AML-193 (cell line): ENCODE results near the gene ORM2.
"Not testable (repeated sequence)": the region's sequence is repeated elsewhere in the genome, so short reads cannot be mapped to it uniquely, and the experiment has no call there.

Experiments
- DNase-seq, 2 experiments: peaks; one replicate each; lab custom pipeline; 2025; lab: John Stamatoyannopoulos, UW

ORM2 gene

DNA sequence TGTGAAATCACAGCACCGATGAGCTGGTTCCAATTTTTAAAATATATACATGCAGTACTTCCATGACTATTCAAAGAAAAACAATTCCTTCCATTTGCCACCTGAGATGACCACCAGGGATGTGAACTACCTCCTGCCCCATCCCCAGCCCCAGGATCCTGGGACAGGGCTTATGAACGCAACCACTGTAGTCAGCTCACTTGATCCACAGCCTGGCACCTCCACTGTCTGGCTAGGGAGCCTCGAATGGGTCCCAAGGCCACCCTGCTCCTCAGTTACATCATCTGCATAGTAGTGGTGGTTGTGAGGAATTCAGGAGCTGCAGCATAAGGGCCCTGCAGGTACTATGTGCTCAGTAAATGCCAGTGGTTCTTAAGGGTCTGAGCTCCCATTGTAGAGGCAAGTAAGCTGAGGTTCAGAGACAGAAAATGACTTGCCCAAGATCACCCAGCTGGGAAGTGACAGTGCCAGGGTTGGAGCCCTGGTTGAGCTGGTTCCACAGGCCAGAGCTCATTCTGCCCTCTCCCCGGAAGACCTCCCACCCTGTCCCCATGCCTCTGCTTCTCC lies 2.9 kb downstream of the ORM2 start:
- DNase-seq, result not testable (repeated sequence)

DNA sequence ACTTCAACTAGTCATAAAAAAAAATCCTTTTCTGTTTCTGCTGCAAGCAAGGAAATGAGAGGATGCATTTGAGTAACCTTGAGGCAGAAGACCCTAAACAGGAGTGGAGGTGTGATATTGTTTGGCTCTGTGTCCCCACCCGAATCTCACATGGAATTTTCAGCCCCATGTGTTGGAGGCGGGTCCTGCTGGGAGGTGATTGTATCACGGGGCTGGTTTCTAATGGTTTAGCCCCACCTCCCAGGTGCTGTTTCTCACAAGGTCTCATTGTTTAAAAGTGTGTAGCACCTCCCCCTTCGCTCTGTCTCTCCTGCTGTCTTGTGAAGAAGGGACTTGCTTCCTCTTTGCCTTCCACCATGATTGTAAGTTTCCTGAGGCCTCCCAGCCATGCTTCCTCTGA lies 4.0 kb downstream of the ORM2 start:
- DNase-seq, result not testable (repeated sequence)

DNA sequence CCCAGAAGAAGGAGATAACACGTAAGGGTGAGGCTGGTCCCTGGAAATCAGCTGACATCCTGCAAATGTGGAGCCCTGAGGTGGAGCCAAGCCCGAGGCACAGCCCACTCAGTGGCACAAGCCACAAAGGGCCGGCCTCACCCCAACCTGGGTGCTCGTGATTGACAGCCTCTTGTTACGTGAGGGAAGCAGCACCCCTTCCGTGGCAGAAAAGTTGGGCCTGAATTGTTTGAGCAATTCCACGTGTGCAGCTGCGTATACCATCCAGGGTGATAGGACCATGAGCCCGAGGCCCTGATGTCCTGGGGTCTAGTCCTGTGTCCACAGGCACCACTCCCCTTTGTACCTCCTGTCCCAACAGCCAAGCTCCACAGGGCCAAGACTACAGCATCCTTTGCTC lies 4.8 kb downstream of the ORM2 start:
- no peak for DNase-seq

DNA sequence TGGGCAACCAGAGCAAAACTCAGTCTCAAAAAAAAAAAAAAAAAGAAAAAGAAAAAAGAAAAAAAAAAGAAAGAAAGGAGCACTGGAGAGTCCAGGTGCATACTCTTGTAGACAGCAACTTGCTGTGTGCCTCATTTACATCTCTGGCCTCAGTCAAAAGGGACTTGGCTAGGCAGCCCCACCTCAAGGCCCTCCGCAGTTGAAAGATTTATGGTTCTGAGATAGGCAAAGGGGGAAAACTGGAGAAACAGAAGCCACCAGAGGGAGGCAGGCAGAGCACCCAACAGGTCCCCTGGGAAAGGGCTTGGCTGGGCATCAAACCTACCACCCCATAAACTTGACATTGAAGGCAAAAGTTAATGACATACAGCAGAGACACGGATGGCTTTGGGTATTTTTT lies 6.1 kb downstream of the ORM2 start:
- DNase-seq, result no peak

DNA sequence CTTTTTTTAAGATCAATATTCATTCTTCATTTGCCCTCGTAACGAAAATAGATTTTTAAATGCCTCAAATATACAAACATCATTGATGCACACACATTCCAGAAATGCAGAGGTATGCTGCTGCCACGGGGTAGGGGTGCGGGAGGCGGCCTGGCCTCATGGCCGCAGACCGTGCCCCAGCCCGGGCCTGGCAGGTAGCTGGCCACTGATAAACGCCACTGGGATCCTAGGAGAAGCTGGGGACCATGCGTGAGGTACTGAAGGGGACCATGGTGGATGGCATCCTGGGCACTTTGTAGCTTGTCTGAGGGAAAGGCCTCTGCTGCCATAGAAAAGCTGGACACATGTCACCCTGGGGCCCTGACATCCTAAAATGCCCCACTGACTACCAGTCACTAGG lies 6.5 kb downstream of the ORM2 start:
- DNase-seq, result no peak

DNA sequence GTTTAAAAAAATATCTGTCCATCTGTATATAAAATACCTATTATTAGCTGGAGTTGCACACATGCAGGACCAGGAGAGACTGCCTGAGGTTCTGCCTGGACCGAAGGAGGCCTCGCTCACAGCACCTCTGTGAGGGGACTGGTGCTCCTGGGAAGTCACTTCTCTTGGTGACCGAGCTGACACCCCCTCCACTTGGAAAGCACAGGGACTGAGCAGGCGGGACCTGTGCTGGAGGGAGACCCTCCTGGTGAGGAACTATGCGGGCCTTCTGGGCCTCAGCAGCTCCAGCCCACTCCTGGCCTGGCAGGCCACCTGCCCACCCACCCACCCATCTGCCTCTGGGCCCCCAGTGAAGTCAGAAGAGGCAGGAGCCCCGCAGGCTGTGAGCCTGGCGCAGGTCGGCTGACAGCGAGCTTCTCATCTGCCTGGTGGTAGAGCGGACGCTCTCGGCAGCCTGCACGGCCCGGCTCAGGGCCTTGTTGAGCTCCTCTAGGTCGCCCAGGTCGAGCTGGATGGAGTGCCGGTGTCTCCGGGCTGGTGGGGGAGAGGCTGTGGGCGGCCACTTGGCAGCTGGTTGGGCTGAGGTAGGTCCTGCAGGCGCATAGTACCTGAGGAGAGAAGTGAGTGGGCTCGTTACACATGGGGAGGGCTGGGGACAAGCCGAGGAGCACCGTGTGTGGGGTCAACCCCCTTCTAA lies 7.2 kb downstream of the ORM2 start:
- DNase-seq, result no peak

DNA sequence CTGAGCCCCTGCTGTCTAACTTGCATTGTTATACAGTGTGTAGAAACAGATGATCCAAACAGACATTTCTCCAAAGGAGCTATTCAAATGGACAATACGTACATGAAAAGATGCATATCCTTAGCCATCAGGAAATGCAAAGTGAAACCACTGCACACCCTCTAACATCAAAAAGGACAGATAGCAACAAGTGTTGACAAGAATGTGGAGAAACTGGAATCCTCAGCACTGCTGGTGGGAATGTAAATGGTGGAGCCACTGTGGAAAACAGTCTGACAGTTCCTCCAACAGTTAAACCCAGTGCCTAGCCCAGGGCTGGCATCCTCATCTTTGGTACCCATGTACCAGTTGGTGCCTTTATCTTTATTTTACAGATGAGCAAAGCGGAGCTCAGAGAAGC lies 8.5 kb downstream of the ORM2 start:
- no peak for DNase-seq

DNA sequence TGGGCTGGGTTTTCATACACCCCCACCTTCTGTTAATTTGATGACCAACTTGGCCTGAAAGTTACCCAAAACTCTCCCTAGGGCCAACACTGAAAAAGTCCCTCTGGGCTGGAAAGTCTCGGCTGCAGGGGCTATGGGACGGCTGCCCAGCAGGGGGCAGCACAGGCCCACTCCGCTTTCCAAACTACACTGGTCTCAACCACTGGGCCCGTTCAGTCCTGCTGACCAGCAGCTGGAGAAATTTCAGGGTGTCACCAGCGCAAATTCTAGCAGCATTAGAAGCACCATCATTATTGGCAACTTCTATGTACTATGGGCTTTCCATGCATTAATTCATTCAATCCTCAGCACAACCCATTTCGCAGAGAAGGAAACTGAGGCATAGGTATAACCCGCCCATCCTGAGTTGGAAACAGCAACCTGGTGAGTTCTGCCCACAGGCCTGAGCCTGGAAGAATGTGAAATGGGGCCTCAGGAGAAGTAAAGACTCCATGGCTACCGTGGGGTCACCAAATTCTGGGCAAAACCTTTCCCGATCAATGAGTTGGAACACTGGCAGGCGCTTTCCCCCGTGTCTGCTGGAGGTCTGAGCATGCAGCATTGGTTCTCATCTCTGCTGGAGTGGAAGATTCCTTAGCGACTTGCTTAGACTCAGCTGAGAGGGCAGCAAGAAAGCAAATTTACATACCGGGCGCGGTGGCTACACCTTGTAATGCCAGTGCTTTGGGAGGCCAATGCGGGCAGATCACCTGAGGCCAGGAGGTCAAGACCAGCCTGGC lies 9.7 kb downstream of the ORM2 start:
- peak; percentile 32 to 35 for DNase-seq

DNA sequence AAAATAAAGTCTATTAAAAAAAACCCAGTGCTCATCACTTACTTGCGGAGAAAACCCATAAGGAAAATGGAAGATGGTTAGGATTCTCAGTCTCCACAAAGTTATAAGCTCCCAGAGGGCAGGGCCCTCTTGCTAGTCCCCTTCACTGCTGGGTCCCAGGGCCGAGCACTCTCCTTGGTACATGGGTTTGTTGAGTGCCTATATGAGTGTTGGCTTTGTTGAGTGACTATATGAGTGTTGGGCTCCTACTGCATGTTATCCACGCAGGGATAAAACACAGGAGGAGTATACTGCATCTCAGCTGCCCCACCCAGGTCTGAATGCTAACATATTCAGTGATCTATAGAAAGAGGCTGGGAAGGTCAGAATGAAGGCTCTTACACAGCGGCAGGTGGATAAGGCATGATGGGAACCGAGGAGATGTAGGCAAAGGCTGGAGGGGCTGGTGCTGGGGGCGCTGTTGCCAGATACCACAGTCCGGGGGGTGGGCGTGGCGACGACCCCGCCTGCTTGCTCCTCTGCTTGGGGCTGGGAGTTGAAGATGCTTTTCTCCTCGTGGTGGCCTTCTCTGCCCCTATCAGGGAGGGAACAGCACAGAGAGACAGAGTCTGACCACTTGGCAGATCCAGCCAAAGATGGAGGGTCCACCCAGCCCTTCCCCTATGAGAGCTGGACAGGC lies 11.6 kb downstream of the ORM2 start:
- no peak for DNase-seq

DNA sequence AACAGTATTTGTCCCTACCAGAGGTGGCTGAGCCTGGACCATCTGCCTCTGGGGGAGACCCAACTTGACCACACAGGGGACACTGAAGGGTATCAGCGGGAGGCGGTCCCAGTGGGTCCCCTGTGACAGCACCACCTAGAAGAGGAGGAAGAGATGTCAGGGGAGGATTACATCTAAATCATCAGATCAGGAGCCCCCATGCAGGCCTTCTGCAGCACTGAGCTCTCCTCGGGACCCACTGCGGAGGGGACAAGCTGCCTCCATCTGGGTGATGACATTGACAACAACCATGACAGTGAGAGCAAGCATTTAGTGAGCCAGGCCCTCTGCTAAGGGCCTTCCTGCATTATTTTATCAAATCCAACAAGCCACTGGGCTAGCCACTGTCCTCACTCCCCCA lies 12.3 kb downstream of the ORM2 start:
- no peak for DNase-seq

DNA sequence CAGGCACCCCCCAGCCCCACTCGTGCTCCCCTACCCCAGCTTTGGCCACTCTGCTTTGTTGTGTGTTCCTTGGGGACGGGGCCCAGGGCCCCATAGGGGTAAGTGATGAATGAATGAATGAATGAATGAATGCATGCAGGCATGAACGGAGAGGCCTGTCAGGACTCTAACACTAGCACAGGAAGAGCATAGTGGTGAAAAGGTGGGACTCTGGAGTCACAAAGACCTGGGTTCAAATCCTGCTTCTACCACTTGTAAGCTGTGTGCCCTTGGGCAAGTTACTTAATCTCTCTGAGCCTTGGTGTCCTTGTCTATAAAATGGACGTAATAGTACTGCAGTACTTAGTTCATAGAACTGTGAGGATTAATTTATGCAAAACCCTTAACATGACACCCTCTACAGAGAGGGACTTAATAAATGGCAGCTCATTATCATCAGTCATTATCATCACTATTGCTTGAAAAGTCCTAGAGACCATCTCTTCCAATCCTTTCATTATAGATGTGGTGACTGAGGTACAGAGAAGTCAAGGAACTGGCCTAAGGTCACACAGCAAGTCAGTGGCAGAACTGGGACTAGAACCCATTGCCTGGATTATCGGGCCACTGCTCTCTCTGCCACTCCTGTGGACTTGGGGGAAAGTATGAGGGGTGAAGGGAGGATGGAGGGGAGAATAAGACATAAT lies 13.2 kb downstream of the ORM2 start:
- DNase-seq, result no peak

DNA sequence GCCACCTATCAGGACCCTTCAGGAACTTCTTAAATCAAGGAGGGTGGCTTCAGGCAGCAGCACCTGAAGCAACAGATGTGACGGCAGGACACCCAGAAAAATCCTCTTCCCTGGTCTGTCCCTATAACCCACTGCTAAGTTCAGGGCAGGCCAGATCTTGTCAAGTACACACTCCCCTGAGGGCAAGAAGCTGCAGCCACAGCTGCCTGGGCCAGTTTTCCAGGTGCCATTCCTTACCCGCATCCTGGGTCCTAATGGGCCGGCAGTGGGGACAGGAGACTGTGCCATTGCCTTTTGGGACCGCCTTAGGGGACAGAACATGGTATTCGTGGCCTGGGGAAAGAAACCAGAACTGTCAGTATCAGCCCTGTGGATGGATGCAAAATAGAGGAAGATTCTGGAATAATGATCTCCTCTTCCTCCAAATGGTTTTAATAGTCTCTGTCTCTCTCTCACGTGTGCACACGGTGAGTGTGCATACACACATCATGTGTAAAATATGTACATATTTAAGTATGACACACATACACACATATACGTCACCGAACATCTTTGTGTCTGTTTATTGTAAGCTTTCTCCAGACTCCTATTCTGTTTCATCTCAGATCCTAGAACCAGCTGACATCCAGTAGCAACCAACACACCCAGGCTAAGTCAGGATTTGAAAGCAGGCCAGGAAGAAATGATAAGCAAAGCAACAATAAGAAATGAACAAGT lies 14.0 kb downstream of the ORM2 start:
- DNase-seq, result no peak

DNA sequence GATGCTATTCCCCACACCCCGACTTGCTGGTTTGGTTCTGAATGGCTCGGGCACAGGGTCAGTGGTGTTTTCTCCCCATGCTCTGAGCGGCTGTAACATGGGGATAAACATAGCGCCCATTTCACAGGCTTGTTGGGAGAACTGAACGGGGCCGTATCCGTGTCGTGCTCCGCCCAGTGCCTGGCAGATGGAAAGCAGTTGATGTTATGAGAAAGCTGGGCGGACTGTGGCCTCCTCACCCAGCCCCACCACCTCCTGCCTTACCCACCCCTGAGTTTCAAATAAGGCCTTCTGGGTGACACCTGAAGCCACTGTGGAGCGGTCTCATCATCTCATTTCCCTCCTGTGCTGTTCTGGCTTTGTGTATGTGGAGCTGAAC lies 14.5 kb downstream of the ORM2 start:
- DNase-seq, result no peak

DNA sequence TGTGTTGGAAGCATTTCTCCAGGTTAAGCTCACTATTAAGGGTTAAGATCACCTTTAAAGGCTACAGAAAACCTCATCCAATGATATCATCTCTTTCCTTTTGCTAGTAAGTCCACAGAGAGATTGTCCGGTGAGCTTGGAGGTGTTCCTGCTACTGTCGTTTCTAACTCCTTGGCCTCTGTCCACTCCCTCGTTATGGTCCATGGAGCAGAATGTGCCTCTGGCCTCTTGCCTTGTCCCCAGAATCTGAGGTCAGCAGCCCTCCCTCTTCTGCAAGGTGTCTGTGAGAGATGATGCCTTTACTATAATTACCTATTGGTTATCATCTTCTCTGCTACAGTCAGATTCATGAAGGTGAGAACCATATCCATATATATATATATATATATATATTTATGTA lies 15.0 kb downstream of the ORM2 start:
- no peak for DNase-seq

DNA sequence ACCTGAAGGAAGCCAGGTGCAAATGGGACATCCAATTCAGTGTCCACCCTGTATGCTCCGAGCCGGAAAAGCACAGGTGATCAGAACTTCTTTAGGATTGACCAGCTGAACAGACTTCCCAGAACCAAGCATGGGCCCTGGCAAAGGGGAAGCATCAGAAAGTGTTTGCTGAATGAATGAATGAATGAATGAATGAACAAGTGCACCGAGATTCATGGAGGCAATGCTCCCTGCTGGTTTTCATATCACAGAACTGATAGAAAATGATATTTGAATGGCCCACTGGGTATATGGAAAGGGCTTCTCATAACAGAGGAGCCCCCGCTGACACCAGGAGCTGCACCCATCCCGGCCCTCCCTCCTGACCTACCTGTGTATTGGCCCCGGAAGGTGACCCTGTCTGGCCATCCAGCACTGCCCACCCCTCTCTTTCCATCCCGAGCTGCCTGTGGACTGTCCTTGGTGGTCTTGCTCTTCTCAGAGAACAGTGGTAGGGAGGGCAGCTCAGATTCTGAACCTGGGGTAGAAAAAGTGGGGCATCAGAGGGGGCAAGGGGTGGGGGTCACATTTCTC lies 15.9 kb downstream of the ORM2 start:
- no peak for DNase-seq

DNA sequence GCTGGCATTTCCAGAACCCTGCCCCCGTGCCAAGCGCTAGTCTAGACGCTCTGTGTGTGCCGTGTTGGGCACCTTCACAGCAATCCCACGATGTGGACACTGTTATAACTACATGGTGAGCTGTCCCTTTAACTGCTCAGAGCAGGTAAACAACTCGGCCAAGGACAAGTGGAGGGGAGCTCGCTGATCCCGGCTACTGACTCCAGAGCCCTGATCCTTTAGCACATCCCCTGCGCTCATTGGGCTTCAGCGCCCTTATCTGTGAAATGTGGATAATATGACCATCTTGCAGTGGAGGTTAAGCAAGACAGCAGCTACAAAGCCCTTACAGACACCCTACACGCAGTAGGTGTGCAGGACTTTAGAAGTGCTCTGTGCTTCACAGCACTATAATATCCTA lies 16.5 kb downstream of the ORM2 start:
- no peak for DNase-seq

DNA sequence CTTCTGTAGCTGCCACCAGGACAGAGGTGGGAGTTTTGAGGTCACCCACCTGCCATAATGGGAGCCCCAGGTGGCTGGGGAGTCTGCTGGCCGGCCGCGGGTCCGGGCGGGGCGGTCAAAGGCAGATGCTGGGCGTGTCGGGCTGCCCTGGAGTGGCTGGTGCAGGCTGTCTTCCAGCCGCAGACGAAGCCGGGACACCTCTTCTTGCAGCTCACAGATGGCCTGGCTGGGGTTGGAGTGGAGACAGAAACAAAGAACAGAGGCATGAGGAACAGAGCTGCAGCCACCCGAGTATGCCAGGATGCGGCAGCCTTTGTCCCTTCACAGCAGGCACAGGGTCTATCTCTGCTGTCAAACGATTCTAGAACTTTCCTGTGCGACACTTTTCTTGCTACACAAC lies 18.0 kb downstream of the ORM2 start:
- no peak for DNase-seq

DNA sequence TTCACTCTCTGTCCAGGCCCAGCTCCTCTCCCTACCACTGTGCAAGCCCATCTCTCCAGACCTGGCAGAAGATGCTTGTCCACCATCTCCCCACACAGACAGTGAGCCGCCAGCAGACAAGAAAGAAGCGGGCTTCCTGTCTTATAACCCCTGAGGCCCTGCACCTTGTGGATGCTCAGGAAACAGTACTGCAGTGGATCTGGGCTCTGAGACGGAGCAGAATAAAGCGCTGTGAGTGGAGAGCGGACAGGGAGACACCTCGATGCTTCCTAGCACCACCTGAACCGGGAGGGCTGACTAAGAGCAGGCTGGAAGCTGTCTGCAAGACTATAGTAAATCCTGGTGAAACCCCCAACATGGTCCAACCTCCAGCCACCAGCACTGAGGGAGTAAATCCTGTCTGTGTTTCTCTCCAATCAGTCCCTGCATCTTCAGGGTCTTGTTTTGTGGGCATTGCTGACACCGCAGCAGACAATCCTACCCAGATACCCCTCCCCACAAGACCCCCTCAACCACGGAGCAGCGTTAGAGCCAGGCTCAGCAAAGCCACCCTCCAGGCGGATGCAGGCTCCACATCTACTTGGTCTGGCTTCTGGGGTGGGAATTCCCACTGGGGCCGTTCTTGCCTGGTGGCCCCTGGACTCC lies 18.7 kb downstream of the ORM2 start:
- no peak for DNase-seq

DNA sequence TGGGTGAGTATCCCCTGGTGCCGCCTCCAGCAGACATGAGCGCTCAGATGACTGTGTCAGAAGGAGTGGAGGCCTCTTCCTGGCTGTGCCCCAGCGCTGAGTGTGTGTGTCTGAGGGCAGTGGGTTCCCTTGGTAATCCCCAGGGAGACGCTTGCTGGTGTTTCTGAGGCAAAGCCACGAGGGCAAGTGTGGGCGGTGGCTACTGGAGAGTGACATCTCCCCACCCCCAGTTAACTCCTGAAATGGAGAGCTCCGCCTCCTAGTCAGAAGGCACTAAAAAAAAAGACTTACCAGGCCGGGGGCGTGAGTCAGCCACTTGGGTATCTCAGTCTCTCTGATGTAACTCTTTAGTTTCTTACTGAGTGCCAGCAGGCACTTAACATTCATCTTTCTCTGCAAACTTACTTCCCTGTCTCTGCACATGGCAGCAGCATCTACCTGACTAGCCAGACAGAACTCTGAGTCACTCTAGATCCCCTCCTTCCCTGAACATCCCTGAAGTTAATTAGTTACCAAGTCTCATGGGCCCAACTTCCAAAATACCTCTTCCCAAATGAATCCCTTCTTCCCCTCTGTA lies 19.3 kb downstream of the ORM2 start:
- no peak for DNase-seq

DNA sequence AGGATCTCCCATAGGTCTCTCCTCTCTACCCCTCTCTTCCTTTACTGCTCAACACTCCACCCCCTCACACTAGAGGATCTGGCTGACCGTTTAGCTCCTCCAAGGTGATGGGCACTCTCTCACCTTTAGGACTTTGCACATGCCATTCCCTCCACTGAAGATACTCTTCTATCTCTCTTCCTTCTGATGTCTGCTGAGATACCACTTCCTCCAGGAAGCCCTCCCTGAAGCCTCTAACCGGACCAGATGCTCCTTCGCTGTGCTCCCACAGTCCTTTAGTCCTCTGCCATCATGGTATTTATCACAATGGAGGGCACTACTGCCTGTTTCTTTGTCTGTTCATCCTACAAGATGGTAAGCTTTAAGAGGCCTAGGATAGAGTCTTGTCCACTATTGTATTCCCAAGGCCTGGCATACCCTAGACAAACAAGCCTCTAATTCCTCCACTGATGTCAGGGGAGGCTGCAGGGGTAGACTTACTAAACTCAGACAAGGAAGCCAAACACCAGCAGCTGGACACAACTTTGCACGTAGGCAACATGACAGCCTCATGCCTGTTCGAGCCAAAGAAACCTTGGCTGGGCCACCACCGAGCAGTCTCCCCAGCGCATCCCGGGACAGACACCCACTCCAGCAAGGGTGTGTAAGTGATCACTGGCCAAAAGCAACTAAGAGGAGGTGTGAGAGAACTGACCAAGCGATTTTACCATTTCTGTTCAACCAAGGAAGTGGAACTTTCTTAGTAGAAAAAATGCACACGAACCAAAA lies 20.2 kb downstream of the ORM2 start:
- no peak for DNase-seq
